ENCODE data around the gene MGP.

GRCh38 chr12:14843425-14843887, 42.2 kb downstream of the MGP start, which contains the start of gene ART4:
- TF ChIP-seq, protein P1, sequence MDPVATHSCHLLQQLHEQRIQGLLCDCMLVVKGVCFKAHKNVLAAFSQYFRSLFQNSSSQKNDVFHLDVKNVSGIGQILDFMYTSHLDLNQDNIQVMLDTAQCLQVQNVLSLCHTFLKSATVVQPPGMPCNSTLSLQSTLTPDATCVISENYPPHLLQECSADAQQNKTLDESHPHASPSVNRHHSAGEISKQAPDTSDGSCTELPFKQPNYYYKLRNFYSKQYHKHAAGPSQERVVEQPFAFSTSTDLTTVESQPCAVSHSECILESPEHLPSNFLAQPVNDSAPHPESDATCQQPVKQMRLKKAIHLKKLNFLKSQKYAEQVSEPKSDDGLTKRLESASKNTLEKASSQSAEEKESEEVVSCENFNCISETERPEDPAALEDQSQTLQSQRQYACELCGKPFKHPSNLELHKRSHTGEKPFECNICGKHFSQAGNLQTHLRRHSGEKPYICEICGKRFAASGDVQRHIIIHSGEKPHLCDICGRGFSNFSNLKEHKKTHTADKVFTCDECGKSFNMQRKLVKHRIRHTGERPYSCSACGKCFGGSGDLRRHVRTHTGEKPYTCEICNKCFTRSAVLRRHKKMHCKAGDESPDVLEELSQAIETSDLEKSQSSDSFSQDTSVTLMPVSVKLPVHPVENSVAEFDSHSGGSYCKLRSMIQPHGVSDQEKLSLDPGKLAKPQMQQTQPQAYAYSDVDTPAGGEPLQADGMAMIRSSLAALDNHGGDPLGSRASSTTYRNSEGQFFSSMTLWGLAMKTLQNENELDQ (tag by site-specific recombination; IDR thresholded peaks at IDR 0.05; ENCODE audit: low read depth) = no peak
- no peak for TF ChIP-seq CTCF (tag by site-specific recombination; IDR thresholded peaks at IDR 0.05)
- TF ChIP-seq SETDB1 (IDR thresholded peaks at IDR 0.05; ENCODE audit: insufficient read length, low read length) = no peak
- TF ChIP-seq ZNF561 (tag by site-specific recombination; IDR thresholded peaks at IDR 0.05; ENCODE audit: borderline replicate concordance) = no peak
- TF ChIP-seq ZNF555 (tag by site-specific recombination; conservative IDR thresholded peaks at IDR 0.05) = no peak
- no peak for TF ChIP-seq ZNF24 (tag by site-specific recombination; IDR thresholded peaks at IDR 0.05)
- TF ChIP-seq EGR2 (tag by site-specific recombination; IDR thresholded peaks at IDR 0.05; ENCODE audit: low read depth) = no peak
